ENCODE results near the gene IFT81. TPM values are rescaled to one million over a fixed set of nuclear protein-coding genes. Genes with fewer than 3 reads are reported as not detected.
A peak's percentile ranks its signal among the peaks of the same experiment; 100 is the strongest.

The IFT81 gene
- total RNA-seq, 1 donor from 2014 or later, result 33.8 TPM

DNA sequence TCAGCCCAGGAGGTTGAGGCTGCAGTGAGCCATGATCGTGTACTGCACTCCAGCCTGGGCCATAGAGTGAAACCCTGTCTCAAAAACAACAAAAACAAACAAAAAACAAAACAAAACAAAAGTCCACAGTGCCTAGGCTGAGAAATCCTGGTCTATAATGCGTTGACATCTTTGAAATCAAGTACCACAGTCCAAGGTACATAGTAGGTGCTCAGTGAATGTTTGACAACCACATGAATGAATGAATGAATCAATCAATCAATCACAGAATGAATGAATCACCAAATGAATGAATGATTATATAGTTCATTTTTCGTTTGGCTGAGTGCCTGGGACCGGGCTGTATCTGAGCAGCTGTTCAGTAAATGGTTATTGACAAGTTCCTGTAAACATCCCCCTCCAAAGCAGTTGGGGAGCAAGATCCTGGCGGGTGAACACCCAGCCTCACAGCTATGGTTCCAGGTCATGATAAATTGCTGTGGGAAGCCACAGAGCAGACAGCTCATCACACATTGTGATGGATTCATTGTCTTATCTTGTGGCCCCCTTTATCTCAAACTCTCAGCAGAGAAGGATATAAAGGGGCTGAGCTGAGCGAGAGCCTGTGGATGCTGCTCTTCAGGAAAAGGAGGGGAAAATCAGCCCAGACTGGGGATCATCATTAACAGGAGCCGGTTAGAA lies 30.4 kb upstream of the IFT81 start:
- no peaks in the 10 kb centered on the region for H3K9me3 Mint-ChIP-seq
- H3K4me3 Mint-ChIP-seq, result no peak overlapping the region
- H3K36me3 Mint-ChIP-seq, result no peaks in the 10 kb centered on the region
- TF ChIP-seq, protein P1, sequence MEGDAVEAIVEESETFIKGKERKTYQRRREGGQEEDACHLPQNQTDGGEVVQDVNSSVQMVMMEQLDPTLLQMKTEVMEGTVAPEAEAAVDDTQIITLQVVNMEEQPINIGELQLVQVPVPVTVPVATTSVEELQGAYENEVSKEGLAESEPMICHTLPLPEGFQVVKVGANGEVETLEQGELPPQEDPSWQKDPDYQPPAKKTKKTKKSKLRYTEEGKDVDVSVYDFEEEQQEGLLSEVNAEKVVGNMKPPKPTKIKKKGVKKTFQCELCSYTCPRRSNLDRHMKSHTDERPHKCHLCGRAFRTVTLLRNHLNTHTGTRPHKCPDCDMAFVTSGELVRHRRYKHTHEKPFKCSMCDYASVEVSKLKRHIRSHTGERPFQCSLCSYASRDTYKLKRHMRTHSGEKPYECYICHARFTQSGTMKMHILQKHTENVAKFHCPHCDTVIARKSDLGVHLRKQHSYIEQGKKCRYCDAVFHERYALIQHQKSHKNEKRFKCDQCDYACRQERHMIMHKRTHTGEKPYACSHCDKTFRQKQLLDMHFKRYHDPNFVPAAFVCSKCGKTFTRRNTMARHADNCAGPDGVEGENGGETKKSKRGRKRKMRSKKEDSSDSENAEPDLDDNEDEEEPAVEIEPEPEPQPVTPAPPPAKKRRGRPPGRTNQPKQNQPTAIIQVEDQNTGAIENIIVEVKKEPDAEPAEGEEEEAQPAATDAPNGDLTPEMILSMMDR (conservative IDR thresholded peaks at IDR 0.05), result no peak
- peaks cover 24% of the 10 kb centered on the region for H3K27me3 Mint-ChIP-seq
- H3K27ac Mint-ChIP-seq, result no peak overlapping the region
- no peak for DNase-seq (ENCODE audit: extremely low spot score, unreplicated experiment)
- H3K4me1 Mint-ChIP-seq (ENCODE audit: unreplicated experiment), result no peaks in the 10 kb centered on the region

GRCh38 chr12:110100315-110100970 lies 23.7 kb upstream of the IFT81 start:
- peak; percentile 75 for DNase-seq (ENCODE audit: extremely low spot score, unreplicated experiment)
- no peaks in the 10 kb centered on the region for H3K36me3 Mint-ChIP-seq
- TF ChIP-seq, protein P1 (conservative IDR thresholded peaks at IDR 0.05), result peak; percentile 98
- no peak overlapping the region for H3K4me3 Mint-ChIP-seq
- H3K4me1 Mint-ChIP-seq (ENCODE audit: unreplicated experiment), result peaks cover 21% of the 10 kb centered on the region
- H3K9me3 Mint-ChIP-seq, result no peaks in the 10 kb centered on the region
- no peaks in the 10 kb centered on the region for H3K27me3 Mint-ChIP-seq
- H3K27ac Mint-ChIP-seq, result peak overlapping the region; percentile 0

GRCh38 chr12:110102255-110102654 lies 21.9 kb upstream of the IFT81 start:
- Mint-ChIP-seq H3K27ac (no peak overlapping the region), H3K9me3 (no peaks in the 10 kb centered on the region), H3K27me3 (no peaks in the 10 kb centered on the region), H3K4me1 (ENCODE audit: unreplicated experiment) (peaks cover 25% of the 10 kb centered on the region), H3K4me3 (no peak overlapping the region), H3K36me3 (no peaks in the 10 kb centered on the region)
- TF ChIP-seq, protein P1 (conservative IDR thresholded peaks at IDR 0.05), result peak; percentile 65
- no peak for DNase-seq (ENCODE audit: extremely low spot score, unreplicated experiment)

GRCh38 chr12:110104188-110105094 lies 19.7 kb upstream of the IFT81 start:
- no peak overlapping the region for H3K4me3 Mint-ChIP-seq
- TF ChIP-seq, protein P1 (conservative IDR thresholded peaks at IDR 0.05), result no peak
- H3K9me3 Mint-ChIP-seq, result no peaks in the 10 kb centered on the region
- no peak overlapping the region for H3K27ac Mint-ChIP-seq
- DNase-seq (ENCODE audit: extremely low spot score, unreplicated experiment), result no peak
- H3K36me3 Mint-ChIP-seq, result no peaks in the 10 kb centered on the region
- peaks cover 42% of the 10 kb centered on the region for H3K4me1 Mint-ChIP-seq (ENCODE audit: unreplicated experiment)
- no peaks in the 10 kb centered on the region for H3K27me3 Mint-ChIP-seq

GRCh38 chr12:110105159-110105558 lies 19.0 kb upstream of the IFT81 start:
- peaks cover 47% of the 10 kb centered on the region for H3K4me1 Mint-ChIP-seq (ENCODE audit: unreplicated experiment)
- H3K36me3 Mint-ChIP-seq, result no peaks in the 10 kb centered on the region
- no peak overlapping the region for H3K4me3 Mint-ChIP-seq
- no peaks in the 10 kb centered on the region for H3K9me3 Mint-ChIP-seq
- no peak for DNase-seq (ENCODE audit: extremely low spot score, unreplicated experiment)
- no peaks in the 10 kb centered on the region for H3K27me3 Mint-ChIP-seq
- TF ChIP-seq, protein P1 (conservative IDR thresholded peaks at IDR 0.05), result no peak
- no peak overlapping the region for H3K27ac Mint-ChIP-seq

Data from type B pancreatic cell (in vitro differentiated cells).